GM19452 (cell line): ENCODE results near the gene CTNS.

Experiments
- ATAC-seq: cut with Tn5 transposase; IDR thresholded peaks from one replicate; pipeline ENCODE4 v1.9.1; 2021; ENCODE audit not compliant: unreplicated experiment

The CTNS gene

GRCh38 chr17:3622977-3623594 lies 13.5 kb upstream of the CTNS start:
- no peak for ATAC-seq

DNA sequence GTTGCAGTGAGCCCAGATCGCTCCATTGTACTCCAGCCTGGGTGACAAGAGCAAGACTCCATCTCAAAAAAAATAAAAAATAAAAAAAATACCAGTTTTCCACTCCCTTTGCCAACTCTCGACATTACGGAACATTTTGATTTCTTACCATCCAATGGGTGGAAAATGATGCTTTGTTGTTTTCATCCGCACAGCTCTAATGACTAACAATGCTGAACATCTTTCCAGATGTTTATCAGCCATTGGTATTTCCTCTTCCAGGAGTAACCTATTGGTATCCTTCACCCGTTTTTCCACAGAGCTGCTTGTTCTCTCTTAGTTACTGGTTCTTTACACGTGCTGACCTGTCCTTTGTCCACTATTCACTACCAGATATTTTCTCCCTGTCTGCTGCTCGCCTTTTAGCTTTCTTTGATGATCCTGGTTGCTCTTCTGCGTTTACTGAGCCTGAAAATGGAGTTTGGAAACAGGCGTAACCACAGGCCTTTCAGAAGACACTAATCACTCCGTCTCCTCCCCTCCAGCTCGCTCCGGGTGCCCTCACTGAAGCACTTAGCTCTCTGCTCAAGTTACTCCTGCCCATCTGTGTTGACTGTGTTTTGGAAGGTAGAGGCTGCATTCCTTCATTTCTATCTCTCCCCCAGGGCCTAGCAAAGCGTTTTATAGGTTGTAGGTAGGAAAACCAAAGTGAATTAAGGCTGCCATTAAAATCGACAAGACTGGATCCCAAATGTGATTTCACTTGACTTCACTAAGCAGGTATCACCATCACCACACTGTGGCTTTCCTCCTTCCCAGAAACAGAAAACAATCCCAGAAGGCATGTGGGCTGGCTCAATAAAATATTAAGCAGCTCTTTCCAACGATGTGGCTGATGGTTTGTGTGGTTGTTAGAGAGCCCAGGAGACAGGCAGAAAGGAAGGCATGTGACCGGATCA lies 9.5 kb upstream of the CTNS start:
- ATAC-seq: no peak

DNA sequence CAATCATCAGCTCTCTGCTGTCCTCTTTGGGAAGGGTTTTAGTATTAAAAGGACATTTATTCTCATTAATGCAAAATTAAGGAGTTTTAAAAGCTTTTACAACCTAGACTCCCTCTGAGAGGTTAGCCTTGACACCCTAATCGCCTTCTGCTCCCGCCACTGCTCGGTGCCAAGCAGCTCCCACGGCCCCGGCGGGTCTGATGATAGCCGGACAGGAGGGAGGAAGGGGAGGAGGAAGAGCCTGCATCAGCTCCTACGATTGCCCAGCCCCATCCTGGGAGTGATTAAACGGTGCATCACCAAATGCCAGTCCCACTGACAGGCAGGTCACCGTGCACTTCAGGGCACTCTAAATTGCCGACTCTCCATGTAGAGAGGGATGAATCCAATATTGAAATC lies 8.8 kb upstream of the CTNS start:
- no peak for ATAC-seq

DNA sequence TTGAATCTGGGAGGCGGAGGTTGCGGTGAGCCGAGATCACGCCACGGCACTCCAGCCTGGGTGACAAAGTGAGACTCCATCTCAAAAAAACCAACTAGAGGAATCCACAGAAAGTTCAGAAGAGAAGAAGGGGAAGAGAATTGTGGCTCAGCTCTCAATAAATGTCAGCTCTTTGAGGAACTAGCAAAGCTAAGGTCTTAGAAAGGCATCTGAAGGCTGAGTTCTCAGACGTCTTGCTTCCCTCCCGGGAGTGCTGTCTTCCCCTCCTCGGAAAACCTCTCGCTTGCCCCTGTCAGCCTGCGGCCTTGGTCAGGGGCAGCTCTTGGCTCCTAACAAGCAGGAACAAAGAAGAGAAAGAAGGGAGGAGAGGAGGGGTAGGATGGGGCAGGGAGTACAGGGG lies 5.8 kb upstream of the CTNS start:
- ATAC-seq: no peak

DNA sequence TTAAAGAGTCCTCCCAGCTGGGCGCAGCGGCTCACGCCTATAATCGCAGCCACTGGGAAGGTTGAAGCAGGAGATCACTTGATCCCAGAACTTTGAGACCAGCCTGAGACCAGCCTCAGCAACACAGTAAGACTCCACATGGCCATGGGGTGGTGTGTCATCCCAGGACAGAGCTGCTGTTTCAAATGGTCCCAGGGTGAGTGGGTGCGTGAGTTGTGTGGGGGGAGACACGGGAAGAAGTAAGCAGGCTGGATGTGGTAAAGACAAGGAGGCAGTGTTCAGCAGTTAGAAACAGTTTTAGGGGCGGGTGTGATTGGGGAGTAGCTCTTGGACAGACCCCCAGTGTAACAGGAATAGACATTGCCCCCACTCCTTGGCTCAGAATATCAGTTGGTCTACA lies 4.3 kb upstream of the CTNS start:
- ATAC-seq: no peak

GRCh38 chr17:3635474-3636153 lies 946 bp upstream of the CTNS start:
- ATAC-seq: peak; percentile 31

- ATAC-seq: peak; percentile 13
These were observed 381 bp downstream of the CTNS start for GRCh38 chr17:3636908-3637373.

DNA sequence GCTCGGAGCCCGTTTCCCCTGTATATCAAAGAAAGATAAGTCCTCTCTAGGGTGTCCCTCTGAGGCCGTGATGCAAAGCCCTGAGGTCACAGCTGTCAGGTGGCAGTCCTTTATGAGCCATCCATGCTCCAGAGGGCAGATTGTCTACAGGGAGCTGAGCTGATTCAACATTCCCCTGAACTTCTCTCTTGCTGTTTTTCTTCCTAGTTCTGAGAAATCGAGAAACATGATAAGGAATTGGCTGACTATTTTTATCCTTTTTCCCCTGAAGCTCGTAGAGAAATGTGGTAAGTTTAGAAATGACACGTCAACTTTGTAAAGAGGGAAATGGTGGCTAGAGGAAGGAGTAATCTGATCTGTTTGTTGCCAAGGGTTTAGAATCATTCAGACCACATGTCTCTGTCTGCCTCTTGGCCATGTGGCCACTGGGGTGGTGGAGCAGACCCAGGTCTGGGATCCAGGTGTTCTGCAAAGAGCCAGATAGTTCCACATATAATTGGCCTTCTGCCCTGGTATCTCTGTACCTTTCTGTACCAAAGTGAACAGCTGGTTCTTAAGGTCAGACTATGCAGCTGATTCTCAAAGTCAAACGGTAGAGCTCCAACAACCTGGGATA lies 3.5 kb downstream of the CTNS start:
- no peak for ATAC-seq

DNA sequence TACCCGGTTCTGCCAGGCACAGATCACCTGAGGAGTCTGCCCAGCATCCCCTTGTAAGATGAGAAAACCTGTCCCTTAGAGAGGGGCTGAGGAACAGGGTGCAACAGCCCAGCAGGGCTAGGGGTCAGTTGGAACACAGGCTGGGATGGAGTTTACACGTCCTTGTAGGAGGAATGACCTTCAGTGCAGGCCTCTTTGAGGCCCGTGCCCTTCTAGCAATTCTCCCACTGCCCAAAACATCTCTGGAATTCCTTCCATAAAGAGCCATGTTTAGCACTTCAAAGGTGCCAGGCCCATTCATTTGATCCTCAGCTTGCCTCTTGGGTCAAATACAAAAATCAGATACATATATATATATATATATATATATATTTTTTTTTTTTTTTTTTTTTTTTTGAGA lies 4.5 kb downstream of the CTNS start:
- ATAC-seq: no peak

GRCh38 chr17:3641717-3642486 lies 5.3 kb downstream of the CTNS start:
- no peak for ATAC-seq

GRCh38 chr17:3643889-3644349 lies 7.4 kb downstream of the CTNS start:
- no peak for ATAC-seq

- ATAC-seq: no peak
These were observed 8.8 kb downstream of the CTNS start for GRCh38 chr17:3645310-3645709.

- ATAC-seq: no peak
These were observed 10.7 kb downstream of the CTNS start for GRCh38 chr17:3647251-3647650.

DNA sequence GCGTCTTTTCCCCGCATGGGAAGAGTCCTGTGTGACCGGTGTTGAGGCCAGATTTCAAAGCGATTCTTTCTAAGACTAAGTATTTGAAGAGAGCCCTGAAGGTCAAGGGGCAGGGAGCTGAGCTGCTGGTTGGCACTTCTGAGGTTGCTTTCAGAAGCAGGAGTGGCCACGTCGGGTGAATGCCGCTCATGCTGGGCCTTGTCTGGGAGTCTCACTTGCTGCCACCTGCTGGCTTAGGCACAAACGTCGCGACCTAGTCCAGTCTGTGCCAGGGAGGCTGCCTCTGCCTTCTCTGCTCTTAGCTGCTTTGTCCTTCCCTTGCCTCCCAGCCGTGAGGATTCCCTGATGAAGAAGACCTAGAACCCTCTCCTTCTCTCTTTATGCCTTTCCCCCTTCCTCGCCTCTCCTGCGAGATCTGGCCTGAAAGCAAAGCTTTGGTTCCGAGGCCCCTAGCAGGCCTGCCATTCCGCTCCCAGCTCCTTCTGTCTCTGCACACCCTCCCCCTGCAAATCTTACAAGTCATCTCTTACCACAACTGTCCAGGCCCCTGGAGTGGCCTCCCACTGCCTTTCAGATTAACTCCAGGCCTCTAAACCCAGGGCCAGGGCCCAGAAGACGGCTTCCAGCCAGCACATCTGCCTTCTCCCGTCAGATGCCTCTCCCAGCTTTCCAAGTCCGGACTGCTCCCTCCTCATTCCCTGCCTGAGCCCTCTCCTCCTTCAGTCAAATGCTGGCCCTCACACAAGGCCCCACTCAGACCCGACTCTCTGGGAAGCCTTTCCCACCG lies 11.4 kb downstream of the CTNS start:
- no peak for ATAC-seq

DNA sequence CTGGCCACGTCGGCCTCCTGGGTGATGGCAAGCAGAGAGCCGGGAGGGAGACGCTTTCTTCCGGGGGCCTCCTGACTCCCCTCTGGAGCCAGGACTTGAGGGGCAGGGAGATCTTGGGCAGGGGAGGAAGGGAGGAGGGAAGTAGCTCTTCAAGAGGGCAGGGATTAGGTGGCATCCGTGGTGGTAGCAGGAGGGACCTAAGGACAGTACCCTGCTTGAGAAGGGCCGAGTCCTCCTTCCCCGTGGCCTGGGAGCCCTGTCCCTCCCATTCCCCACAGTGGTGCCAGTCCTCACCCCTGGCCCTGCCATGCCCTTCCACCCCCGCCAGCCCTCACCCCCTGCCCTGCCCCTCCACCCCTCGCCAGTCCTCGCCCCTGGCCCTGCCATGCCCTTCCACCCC lies 19.2 kb downstream of the CTNS start:
- ATAC-seq: no peak

GRCh38 chr17:3656353-3656752 lies 19.8 kb downstream of the CTNS start:
- no peak for ATAC-seq

- no peak for ATAC-seq
These were observed 20.4 kb downstream of the CTNS start for GRCh38 chr17:3656755-3657587.

DNA sequence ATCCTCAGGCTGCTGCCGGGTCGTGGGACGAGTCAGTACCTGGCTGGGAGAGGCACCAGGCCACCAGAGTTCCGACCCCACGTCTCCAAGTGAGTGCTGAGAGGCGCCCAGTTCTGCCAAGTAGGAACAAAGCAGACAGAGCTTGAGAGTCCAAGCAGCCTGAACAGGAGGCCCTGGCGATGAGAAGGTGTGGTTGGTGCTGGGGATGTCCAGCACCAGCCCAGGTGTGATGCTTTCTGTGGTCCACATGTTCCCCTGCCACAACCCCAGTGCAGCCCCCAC lies 21.0 kb downstream of the CTNS start:
- ATAC-seq: no peak
